ENCODE results near the gene LRRC61. TPM values are rescaled to one million over a fixed set of nuclear protein-coding genes. Genes with fewer than 3 reads are reported as not detected.

The LRRC61 gene
- total and polyA plus RNA-seq, 2 of the 13 experiments (the other 11 are each of a cell fraction or from before 2014, with no cell fraction given) = 33.0 to 34.8 TPM

DNA sequence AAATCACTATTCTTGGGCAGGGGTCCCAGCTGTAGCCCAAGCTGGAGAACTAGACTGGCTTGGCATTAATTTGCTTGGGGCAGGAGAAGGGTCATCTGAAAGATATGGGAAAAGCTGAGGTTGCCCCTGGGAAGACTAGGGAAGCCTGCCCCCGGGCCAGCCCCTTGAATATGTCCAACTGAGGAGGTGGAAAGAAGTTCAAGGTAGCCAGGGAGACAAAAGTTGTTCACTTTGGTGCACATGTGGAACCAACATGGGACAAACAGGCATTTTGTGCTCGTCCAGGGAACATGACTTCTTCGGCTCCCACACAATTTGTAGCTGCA is 1.4 kb upstream of the LRRC61 start:
- intact Hi-C loops (cut with micrococcal nuclease; ENCODE audit: unreplicated experiment) = loop anchor here (5.0 kb wide), 1 partner anchor 36 kb away; no protein-coding TSS in a partner anchor
- Histone ChIP-seq H2AFZ (ENCODE audit: low read length) (no peak overlapping the region), H3K4me3 (replicated peaks in 1 of 3; ENCODE audit: insufficient read depth in 1 of 3, low read depth in 2 of 3, low read length in 3 of 3) (peak overlapping the region in 1 of 3 experiments; percentile 77; a peak in 3 of 6 replicates), H3K36me3 (replicated peaks in 1 of 2; ENCODE audit: control insufficient read depth in 1 of 2, insufficient read depth in 2 of 2, low read length in 2 of 2) (peaks cover 4 to 17% of the 10 kb centered on the region in 2 experiments), H3K9me3 (ENCODE audit: low read length) (no peaks in the 10 kb centered on the region), H3K4me2 (ENCODE audit: low read depth, low read length) (peak overlapping the region; percentile 96), H3K27ac (ENCODE audit: extremely low read length, insufficient read depth, low read length) (peak overlapping the region; percentile 84), H3K27me3 (ENCODE audit: control insufficient read depth in 1 of 2, insufficient read depth in 2 of 2, low read length in 2 of 2) (no peaks in the 10 kb centered on the region; a peak in 1 of 5 replicates), H3K9ac (ENCODE audit: insufficient read depth, low read depth, low read length) (no peak overlapping the region; the same call in 1 of the 2 replicates), H3K4me1 (ENCODE audit: insufficient read depth, low read length) (peaks cover 56% of the 10 kb centered on the region), H4K20me1 (ENCODE audit: insufficient read depth, low read length) (no peaks in the 10 kb centered on the region), H3K79me2 (ENCODE audit: insufficient read depth, low read length) (peaks cover 50% of the 10 kb centered on the region)
- no peak for DNase-seq (ENCODE audit: low spot score)
- no TSS peak for BruUV-seq (replicated peaks)
- 84% methylated on average over 2 of the region's 3 CpGs for WGBS (ENCODE audit: low lambda C conversion rate)
- ChIA-PET POLR2A (interaction anchor here (1.1 to 5.4 kb wide), 5 partner anchors 8 to 83 kb away, joined by 3 to 41 read pairs (median 13); partner anchors contain the start of gene REPIN1), CTCF (ENCODE audit: low intra/inter-chr PET ratio, low total read pairs) (no interaction called here)
- TF ChIP-seq BRF2 (CRISPR knock-in tag; IDR thresholded peaks at IDR 0.05) = no peak
- no peak for TF ChIP-seq PHF21A (CRISPR knock-in tag; IDR thresholded peaks at IDR 0.05)
- no peak for TF ChIP-seq ZSCAN30 (CRISPR knock-in tag; IDR thresholded peaks at IDR 0.05)
- no peak for TF ChIP-seq RBM22 (optimal IDR thresholded peaks at IDR 0.05; ENCODE audit: low read length)
- no peak for TF ChIP-seq KLF11 (CRISPR knock-in tag; IDR thresholded peaks at IDR 0.05)
- 0 out of 2 replicates have a peak, but pooled peaks have one; percentile 49 for TF ChIP-seq POLR2G (IDR thresholded peaks at IDR 0.05; ENCODE audit: low read depth, low read length)
- TF ChIP-seq ATM (IDR thresholded peaks at IDR 0.05; ENCODE audit: borderline replicate concordance) = no peak
- TF ChIP-seq, protein P1, sequence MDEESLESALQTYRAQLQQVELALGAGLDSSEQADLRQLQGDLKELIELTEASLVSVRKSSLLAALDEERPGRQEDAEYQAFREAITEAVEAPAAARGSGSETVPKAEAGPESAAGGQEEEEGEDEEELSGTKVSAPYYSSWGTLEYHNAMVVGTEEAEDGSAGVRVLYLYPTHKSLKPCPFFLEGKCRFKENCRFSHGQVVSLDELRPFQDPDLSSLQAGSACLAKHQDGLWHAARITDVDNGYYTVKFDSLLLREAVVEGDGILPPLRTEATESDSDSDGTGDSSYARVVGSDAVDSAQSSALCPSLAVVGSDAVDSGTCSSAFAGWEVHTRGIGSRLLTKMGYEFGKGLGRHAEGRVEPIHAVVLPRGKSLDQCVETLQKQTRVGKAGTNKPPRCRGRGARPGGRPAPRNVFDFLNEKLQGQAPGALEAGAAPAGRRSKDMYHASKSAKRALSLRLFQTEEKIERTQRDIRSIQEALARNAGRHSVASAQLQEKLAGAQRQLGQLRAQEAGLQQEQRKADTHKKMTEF (CRISPR knock-in tag; IDR thresholded peaks at IDR 0.05) = no peak
- no peak for ATAC-seq
- FAIRE-seq = no peak
- in situ Hi-C loops (cut with HindIII; ENCODE audit: extremely low pct_ligation_motif_present, low pct_unique_long_range_greater_than_20kb) = no loop called here

All from HepG2 (cell line).